GM19043 (cell line): Measurements from ENCODE around the gene CMSS1.
"Not testable (repeated sequence)": the region's sequence is repeated elsewhere in the genome, so short reads cannot be mapped to it uniquely, and the experiment has no call there.

ENCODE experiments used
- ATAC-seq: cut with Tn5 transposase; IDR thresholded peaks from one replicate; pipeline ENCODE4 v1.9.1; 2021; ENCODE audit warnings: low read depth; ENCODE audit not compliant: unreplicated experiment

CMSS1 gene

DNA sequence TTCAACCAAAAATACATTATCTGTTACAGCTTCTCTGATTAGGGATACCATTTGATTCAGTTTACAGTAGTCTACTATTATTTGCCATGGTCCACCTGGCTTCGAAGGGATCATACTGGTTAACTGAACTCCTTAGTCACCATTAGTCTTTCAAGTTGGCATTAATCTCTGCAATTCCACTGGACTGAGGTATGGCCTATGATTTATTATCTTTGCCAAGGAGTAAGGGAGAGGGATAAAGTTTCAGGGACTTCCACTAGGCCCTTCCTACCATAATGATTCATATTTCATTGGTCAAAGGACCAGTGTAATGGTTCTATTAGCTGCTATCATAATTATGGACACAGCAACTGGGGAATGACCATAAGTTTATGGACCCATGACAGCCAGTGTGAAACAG, 7.3 kb upstream of the CMSS1 start:
- ATAC-seq = no peak

DNA sequence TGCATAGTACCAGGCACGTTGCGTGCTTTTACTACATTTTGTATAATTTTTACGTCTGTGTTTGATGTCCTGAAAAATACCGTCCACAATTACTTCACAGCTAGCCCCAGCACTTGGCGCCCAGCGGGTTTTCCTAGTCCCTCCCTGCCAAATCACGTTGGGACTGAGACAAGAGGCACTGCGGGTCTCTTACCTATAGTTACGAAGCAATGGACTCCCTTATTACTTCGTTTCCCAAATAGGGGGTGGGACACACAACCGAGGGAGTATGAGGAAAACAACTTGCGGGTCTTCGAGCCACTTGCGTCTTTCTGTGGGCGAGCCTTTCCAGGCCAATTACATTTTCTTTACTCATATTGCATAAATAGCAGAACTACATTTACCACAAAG, 620 bp upstream of the CMSS1 start:
- ATAC-seq = no peak

DNA sequence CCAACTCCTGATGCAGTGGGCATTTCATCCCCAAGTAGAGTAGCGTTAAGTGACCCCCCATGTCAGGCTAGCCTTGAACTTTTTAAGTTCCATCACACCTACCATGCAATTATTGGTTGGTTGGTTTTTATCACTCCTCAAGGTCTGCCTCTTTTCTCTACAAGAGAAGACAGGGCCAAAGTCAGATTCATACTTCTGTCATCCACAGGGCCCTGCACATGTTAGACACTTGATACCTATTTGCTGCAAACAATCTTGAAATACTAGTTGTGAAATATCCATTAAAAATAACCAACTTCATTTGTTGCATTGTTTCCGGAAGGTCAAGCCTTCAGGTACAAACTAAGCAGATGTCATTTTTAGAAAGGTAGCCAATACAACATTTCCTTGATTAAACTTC, 1.2 kb downstream of the CMSS1 start:
- ATAC-seq = no peak

DNA sequence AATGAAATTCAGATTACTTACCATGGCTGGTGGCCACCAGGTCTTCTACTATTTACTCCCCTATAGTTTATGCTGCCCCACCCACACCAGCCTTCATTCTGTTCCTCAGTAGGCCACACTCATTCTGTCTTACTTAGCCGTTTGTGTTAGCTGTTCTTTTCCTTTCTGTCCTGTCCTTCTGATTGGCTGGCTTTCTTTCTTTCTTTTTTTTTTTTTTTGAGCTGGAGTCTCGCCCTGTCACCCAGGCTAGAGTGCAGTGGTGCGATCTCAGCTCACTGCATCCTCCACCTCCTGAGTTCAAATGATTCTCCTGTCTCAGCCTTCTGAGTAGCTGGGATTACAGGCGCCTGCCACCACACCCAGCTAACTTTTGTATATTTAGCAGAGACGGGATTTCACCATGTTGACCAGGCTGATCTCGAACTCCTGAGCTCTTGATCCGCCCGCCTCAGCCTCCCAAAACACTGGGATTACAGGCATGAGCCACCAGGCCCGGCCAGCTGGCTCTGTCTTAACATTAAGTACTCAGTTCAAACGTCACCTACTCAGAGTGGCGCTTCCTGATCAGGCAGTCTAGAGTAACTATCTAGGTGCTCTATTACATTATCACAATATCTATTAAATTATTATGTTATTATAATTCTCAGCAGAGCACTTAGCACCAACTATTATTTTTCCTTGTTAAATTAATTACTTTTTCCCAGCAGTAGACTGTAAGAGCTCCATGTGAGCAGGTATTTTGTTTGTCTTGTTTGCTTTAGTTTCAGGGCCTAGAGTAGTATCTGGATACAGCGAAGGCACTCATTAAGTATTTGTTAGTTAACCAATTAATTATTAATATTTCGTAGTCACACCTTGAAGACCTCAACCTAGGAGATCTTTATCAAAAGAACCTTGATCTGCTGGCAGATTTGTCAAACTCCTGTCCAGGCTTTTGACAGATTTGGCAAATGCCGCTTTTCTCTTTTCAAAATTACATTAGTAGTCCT, 6.4 kb downstream of the CMSS1 start:
- ATAC-seq = no peak

DNA sequence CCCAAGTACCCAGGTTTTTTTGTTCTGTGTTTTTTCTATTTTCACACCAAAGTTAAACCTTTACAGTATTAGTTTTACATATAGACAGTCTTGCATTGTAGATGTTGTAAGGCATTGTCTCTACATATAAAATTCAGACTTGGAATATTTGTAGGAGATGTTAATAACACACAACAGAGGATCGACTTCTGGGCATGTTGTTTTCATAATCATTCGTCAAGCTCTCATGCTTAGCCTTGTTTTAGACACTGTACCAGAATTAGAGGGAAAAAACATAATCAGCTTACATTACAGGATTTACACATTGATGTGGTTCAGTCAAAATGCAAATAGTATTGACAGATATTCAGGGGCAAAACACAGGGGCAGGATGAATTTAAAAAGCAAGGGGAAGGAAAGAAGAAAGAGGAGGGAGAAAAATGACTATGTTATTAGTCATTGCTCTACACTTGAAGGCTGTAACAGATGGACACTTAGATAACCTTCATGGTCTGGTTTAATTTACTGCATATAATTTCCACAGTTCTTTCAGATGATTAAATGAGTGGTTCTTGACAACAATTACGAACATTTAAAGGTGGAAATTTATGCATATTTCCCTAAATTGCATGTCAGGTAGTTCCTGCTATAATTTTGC, 7.5 kb downstream of the CMSS1 start:
- no peak for ATAC-seq

DNA sequence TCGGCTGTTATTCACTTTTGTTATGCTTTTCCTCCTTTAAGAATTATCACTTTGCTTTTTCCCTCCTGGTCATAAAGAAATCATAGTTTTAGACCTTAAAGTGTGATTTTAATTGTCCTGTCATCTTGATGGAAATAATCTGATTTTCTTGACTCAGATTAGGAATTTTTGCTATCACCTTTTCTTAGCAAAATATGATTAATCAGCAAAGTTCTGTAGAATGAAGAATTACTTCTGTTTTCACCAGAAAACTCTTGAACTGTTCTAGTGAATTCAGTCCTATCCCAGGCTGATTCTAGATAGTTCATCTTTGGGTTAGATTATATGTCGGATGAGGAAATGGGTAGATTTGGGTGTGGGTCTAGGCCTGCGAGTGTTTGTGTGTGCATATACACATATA, 12.2 kb downstream of the CMSS1 start:
- ATAC-seq = no peak

DNA sequence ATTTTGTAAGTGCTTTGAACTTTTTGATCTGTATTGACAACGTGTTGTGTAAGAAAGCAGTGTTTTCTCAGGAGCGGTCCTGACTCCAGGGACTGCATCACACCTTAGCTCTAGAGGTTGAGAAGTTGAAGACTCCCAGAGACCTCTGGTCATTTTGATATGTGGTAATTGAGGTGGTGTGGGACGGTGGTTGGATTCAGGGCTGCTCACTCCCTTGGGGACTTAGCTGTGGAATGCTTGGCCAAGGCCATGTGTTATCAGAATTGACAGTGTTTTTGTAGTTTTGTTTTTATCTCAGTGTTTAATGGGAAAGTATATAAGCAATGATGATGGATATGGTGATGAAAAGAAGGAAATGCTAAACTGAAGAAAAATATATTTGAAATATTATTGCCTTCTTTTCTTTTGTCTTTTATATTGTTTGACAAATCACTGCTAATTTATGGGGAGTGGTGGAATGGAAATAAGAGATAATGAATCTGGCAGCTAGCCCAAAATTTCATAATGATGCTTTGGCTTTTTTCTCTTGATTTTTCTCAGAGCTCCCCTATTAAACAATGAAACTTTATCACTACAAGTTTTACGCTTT, 16.0 kb downstream of the CMSS1 start:
- ATAC-seq = no peak

DNA sequence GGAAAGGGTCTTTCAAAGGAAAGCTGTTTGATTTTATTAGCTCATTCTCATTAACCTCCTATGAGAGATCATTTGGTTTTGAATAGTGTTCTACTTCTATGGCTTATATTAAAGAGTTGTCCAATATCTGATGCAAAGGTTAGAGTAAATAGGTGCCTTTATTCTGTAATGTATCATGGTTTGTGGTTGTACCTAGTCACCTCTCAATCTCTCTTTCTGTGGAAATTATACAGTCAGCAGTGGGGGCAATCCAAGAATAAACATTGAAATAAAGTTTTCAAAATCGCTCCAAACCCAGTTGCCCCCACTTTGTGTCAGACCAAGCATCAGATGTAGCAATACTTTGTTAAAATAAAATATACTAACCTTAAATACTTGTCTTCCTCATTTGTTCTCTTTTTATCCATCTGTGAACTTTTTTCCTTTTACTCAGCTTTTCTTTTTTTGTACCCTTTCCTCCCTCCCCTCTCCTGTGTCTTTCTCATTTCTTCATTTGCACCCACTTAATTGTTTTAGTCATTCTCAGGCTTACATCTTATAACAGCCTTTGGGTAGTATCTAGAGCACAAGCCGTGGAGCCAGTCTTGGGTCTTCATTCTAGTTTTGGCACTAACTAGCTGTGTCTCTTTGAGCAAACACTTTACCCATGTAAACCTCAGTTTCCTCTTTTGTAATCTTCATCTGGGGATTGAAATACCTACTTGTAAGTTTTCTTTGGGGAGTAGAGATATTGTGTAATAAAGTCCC, 16.7 kb downstream of the CMSS1 start:
- ATAC-seq = no peak

DNA sequence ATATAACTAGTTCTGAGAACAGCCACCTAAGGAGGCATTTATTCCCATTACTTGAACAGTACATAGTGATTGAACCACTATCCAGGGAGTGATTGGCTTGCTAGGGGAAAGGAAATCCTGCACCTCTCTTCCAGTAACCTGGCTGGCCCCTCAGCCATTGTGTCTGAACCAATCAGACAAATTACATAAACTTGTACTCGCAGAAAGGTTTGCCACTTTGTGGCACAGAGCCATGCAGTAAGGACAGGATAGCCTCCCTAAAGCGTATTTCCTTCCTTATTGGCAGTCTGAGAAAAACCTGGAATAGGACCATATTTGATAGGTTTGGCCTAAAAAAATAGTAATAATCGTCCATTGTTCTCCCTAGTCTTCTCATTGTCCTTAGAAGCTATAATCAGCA, 19.0 kb downstream of the CMSS1 start:
- no peak for ATAC-seq

DNA sequence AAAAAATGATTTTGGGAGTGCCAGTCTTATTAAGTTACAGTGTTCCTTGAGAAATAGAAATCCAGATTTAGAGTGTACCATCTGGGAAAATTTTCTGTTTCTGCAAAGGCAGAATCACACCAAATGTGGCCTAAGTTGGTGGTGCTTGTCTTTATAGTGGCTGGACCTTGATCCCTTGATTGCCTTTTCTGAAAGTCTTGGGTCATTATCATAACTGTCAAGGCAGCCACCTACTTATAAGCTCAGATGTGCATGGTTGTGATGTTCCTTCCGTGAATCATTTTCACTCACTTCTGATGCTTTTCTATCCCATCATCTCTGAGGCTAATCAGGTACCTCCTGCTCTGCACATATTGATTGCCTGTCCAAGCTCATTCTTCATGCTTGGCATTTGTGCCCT, 20.1 kb downstream of the CMSS1 start:
- ATAC-seq = no peak

DNA sequence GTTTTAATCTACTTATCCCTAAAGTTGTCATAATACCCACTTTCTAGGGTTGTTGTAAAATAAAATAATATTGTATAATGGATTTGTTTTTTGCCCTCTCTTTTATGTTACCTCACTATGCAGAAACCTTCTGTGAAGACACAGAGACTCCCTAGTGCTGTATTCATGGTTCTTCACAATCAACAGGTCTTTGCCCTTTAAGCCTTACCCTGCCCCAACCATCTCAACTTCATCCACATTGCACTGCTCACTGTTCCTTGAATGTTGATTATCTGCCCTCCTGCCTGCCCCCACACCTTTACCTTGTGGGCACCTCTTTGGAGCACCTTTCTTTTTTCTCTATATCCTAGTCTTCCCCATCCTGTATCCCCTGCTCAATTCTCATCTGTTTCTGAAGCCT, 21.1 kb downstream of the CMSS1 start:
- ATAC-seq = no peak

DNA sequence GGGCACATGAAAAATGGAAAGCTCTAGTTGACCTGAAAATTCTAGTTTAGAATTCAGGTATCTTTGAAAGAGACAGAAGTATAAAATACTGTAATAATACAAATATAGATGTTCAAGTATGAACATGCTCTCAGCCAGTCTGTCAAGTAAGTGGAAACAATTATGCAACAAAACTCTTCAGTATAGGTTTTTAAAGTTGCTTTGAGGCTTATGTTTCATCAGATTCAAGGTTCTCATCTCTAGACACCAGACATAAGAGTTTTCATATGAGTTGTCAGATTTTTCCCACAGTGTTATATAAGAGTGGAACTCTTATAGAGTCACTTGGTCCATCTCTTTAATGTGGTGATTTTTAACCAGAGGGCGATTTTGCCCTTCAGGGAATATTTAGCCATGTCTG, 22.0 kb downstream of the CMSS1 start:
- no peak for ATAC-seq

DNA sequence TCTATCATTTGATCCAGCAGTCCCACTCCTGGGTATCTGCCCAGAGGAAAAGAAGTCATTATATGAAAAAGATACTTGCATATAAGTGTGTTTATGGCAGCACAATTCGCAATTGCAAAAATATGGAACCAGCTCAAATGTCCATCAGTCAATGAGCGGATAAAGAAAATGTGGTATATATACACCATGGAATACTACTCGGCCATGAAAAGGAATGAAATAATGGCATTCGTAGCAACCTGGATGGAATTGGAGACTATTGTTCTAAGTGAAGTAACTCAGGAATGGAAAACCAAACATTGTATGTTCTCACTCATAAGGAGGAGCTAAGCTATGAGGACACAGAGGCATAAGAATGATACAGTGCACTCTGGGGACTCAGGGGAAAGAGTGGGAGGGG, 24.3 kb downstream of the CMSS1 start:
- not testable (repeated sequence) for ATAC-seq

DNA sequence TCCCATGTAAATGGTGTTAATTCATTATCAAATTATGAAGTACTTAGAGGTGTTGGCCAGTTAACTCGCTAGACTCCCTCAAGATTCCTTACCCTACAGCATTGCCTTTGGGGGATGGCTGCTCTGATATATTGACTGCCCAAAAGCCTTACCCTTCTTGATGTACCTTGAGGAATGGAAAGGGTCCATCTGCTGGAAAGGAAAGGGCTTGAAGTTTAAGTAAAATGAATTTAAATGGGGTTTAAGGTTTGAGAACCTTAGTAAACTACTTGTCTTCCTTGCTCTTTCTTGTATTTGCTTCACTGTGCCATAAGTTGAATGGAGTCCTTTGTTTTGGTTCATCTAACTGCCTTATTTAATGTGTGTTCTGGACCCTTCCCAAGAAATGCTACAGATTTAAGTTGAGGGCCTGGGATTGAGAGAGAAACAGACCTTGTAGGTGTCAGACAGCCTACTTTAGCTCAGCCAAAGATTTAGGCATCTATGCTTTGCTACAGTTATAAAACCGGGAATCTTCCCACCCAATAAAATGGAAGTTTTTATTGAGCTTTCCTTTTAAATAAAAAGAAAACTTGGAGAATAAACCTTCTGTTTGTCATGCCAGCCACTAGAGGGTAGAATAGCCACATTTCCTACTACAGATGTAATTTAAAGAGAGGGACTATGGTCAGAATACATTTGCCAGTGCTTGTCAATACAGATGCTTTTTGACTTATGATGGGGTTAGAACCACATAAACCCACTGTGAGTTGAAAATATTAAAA, 25.3 kb downstream of the CMSS1 start:
- no peak for ATAC-seq

DNA sequence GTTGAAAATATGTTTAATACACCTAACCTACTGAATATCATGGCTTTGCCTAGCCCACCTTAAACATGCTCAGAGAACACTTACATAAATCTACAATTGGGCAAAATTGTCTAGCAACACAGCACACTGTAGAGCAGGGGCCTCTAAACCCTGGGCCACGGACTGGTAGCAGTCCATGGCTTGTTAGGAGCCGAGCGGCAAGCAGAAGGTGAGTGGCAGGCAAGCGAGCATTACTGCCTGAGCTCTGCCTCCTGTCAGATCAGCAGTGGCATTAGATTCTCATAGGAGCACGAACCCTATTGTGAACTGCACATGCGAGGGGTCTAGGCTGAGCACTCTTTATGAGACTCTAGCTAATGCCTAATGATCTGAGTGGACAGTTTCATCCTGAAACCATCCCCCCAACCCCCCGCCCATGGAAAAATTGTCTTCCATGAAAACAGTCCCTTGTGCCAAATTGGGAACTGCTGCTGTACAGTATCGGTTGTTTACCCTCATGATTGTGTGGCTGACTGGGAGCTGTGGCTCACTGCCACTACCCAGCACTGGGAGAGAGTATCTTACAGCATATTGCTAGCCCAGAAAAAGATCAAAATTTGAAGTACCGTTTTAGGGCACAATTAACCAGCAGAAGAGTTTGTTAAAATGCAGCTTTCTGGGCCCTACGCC, 26.1 kb downstream of the CMSS1 start:
- ATAC-seq = no peak

DNA sequence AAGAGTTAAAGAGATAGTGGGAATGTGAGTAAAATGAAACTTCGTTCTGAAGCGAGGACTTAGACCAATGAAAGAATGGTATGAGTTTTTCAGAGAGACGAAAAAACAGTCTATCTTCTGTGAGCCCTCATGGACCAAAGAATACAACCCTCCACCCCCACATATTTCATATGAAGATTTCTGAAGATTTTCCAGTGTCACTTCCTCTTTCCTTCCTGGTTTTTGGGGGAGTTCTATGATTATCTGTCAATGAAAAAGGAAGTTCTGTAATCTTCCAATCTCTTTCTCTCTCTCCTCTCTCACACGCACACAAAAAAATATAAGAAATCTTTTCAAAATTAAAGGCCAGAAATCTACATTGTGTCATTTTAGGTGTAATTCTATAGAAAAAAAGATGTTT, 27.7 kb downstream of the CMSS1 start:
- no peak for ATAC-seq

DNA sequence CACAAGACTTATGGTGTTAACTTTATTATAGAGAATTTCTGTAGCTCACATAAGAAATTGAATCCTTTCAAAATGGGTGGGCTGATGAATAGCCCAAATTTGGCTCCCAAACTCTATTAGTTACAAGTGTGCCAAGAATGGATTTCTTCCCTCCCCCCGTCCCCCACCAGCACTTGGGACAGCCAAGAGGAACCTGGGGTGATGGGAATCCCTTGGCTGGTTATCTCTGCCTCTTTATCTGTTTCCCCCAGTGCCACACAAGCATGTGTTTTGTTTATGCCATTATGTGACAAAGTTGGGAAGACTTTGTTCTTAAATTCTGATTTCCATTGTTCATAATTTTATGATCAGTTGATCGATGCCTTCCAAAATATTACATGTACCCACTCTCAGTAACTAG, 28.3 kb downstream of the CMSS1 start:
- ATAC-seq = no peak

DNA sequence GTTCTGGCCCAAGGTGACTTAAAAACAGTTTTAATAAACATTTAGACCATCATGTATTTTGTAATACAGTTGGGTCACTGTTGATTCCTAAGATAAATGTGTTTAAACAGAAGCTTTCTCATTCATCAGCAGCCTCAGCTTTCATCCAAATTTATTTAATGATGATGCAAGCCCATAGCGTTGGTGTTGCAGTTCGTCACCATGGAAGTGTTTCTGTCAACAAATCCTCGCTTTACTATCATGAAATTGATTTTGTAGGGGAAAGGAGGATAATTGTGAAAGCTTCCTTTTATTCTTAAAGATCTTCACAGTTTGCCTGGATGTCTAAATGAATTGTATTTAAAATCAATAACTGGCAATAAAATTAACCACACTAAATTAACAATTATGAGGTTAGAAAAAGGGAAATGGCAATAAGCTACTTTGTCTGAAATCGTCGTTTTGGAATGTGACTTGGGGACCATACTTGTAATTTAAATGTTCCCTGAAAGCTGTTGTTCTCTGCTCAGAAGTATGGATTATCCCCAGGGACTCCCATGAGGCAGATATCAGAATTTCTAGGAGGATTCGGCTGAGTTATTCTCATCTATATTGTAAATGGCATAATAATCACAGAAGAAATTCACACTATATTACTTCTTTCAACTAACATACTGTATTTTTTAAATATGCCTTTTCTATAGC, 29.0 kb downstream of the CMSS1 start:
- no peak for ATAC-seq

DNA sequence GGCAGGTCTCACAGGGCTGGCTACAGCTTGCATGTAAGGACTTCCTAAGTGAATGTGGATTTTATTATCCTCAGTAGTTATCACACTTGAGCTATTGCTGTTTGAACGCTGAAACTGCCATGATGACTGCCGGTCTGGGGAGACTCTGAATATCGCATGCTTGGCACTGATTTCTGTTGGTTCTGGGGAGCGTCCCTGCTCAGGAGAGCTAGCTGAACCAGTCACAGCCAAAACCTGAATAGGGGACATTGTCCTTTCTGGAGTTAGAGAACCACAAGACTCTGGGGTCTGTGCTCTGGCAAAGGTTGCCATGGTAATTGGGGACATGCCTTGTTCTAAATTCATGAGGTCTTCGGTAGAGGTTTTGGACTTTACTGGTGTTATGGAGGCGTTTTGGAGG, 30.8 kb downstream of the CMSS1 start:
- ATAC-seq = no peak
